ENCODE results near the gene DNAJC5.

DNAJC5 gene

DNA sequence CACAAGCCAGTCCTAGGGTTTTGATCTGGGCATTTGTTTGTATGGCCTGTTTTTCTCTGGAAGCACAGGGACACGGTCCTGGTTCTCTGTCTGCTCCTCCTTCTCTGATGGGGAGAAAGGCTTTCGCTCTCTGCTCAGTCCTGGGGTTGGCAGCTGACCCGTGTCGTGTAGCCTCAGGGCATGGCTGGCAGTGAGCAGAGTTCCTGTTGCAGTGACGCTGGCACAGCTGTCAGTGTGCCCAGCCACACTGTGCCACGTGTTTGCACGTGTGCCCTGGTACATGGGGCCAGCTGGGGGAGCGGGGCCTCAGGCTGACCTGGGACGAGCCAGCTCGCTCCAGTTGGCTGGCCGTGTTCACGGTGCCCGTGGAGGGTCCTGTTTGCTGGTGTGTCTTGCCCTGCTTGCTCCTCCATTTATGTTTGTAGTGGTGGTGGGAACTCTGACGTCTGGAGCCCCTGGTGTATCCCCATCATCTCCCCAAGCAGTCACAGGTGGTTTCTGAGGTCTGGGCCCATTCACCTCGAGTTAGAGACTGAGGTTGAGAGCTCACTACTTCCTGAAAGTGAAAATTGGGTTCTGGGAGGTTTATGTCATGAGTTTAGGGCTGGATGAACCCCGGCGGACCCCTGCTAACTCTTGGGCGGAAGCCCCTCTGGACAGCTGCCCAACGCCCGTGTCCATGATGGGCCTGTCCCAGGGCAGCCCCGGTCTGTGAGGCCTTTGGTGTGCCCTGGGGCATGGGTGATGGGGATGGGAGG is 10.2 kb upstream of the DNAJC5 start:
- no peak for DNase-seq (ENCODE audit: low read depth, low spot score)

DNA sequence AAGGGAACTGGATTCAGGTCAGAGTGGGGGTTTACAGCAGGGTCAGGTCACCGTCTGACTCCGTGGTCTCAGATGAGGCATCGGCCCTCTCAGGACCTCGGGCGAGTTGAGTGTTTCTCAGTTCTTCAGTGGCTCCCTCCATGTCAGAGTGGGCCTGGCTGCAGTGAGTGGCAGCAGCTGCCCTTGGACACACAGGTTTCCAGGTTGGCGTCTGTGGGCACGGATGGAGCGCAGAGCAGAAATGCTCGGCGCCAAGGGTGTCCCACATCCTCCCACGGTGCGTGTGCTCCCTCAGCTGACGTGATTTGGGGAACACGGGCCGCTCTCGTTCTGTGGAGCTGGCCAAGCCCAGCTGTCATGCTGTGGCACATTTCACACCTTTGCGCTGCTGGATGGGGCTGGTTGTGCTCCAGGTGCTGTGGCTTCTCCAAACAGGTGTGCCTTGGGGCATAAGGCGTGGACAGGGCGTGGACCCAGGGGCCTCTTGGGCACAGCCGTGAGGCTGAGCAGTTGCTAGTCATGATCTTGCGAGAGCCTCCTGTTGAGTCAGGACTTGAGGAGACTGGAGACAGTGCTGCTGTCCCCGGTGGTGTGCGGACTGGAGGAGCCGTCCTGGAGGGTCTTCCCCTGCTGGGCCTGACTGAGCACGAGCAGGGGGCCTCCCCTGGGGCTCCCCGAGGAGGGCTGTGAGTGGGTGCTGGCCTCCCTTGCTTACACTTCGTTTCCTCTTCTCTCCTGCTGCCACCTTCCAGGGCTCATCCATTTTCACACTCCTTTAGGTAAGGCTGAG is 9.5 kb upstream of the DNAJC5 start:
- DNase-seq (ENCODE audit: low read depth, low spot score), result no peak

DNA sequence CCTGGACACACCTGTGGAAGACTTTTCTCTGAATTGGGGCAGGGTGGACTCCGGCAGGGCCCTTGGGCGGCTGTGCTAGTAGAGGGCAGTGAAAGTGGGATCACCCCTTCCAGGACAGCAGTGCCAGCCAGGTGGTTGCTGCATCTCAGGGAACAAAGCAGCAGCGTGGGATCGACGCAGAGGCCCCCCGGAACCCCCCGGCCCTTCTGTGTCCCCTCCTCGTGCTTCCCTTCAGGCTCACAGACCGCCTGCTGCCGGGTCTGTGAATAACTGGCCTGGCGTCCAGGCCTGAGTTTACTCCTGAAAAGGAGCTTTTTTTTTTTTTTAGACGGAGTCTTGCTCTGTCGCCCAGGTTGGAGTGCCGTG is 8.9 kb upstream of the DNAJC5 start:
- DNase-seq (ENCODE audit: low read depth, low spot score), result no peak

- no peak for DNase-seq (ENCODE audit: low read depth, low spot score)
Observed at GRCh38 chr20:63886921-63887320, 8.0 kb upstream of the DNAJC5 start.

- no peak for DNase-seq (ENCODE audit: low read depth, low spot score)
Observed at GRCh38 chr20:63889241-63890200, 5.4 kb upstream of the DNAJC5 start.

DNA sequence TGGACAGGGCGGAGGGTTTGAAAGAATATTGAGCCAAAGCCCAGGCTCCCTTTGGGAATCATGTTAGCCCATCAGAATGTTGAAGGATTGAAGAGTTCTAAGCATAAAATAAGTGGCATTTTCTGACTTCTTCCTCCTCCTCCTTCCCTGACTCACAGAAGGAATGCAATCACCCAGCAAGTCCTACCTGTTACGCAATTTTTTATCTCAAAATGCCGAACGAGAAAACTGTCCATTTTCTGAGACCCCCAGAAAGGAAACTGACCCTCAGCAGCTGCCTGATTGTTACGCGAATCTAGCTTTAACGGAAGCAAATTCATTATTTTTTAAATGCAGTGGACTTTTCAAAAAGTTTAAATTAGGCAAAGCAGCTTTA is 4.7 kb upstream of the DNAJC5 start:
- DNase-seq (ENCODE audit: low read depth, low spot score), result no peak

DNA sequence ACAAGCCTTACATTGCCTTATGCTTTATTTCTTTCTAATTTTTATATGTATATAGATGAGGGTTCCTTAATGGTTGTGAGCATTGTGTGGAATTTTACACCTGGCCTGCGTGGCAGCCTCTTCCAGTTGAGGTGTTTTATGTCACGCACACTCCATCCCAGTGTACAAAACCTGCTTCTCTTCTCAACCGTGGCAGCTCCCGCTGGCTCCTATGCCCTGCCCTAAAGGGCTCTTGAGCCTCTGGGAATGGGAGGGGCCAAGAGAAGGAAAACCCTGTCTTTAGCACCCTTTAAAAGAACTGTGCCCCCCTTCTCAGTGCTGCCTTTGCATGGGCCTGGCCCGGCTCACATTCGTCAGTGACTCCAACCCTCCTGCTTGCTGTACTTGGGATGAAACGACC is 4.3 kb upstream of the DNAJC5 start:
- no peak for DNase-seq (ENCODE audit: low read depth, low spot score)

GRCh38 chr20:63891061-63892002 is 3.6 kb upstream of the DNAJC5 start:
- DNase-seq (ENCODE audit: low read depth, low spot score), result no peak

- no peak for DNase-seq (ENCODE audit: low read depth, low spot score)
Observed at GRCh38 chr20:63892402-63892801, 2.5 kb upstream of the DNAJC5 start.

- DNase-seq (ENCODE audit: low read depth, low spot score), result no peak
Observed at GRCh38 chr20:63893999-63894357, 948 bp upstream of the DNAJC5 start.

GRCh38 chr20:63895202-63895951 is 451 bp downstream of the DNAJC5 start:
- peak; percentile 8 for DNase-seq (ENCODE audit: low read depth, low spot score)

DNA sequence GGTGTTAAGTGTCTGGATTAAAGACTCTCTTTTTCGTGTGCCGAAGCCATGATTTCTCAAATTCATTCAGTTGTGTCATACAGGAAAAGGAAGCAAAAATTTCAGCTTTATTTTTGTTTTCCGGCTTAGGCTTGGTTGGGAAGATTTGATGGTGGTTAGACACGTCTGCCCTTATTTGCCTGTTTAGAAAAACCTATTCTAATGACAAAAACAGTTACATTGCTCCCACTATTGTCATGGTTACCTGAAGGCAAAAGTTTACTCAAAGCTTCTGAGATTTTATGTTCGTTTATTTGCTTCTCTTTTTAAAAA is 982 bp downstream of the DNAJC5 start:
- peak; percentile 23 for DNase-seq (ENCODE audit: low read depth, low spot score)

- peak; percentile 40 for DNase-seq (ENCODE audit: low read depth, low spot score)
Observed at GRCh38 chr20:63896264-63897105, 1.6 kb downstream of the DNAJC5 start.

DNA sequence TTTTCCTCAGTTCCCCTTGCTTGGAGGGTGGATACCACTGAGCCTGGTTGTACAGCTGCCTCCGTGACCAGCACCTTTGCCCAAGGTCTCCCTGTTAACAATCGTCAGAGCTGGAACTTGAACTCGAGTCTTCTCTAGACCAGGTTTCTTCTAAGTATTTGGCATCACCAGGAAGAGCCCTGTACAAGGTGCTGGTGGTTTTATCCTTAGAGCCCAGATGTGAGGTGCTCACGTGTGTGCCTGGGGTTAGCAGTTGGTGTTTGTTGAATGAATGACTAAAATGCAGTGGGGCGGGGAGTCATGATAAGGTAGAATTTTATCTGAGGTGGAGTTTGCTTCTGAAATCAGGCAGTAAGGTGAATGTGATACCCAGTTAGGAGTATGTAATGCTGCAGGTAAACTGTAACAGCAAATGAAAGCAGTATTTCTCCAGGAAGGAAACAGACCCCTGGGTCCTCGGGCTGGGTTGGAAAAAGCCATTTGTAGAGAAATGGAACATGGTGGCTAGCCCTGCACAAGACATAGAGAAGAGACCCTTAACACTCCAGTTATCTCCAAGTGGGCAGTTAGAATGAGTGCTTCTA is 3.1 kb downstream of the DNAJC5 start:
- DNase-seq (ENCODE audit: low read depth, low spot score), result no peak

DNA sequence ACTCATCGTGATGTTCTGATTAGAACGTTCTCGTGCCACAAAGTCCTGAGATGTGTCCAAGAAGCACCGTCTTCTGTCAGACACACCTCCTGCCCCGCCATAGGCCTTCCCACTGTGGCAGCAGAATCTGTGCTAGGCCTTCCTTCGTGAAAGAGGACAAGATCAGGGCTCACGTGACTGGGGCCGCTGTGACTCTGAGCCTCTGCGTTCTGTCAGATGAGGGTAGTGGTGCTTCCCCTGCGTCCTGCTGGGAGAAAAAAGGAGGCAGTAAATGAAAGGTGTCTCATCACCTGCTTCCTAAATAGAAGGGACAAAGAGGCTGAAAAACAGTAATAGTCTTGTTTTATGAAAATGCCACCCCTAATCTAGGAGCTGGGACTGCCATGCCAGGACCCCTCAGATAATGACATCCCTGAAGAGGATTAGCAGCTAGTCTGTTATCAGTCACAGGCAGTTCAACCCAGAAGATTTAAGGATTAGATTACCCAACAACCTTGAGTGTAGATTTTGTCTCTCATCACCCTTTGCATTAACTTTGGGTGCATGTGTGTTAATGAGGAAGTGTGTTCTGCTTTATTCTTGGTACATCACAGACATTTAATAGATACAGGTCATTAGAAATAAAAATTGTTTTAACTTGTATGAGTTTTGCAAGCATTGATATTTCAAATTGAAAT is 4.1 kb downstream of the DNAJC5 start:
- no peak for DNase-seq (ENCODE audit: low read depth, low spot score)

DNA sequence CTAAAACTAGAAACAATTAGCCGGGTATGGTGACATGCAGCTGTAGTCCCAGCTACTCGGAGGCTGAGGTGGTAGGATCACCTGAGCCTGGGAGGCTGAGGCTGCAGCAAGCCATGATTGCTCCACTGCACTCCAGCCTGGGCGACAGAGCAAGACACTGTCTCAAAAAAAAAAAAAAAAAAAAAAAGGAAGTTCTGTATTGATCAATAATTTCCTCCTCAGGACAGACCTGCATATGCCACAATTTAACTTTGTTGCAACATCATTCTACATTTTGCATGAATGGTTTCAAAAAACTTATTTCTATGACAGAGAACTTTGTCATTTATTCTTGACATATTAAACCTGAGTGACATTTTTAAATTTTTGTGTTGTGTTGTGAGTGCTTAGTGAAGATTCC is 5.5 kb downstream of the DNAJC5 start:
- DNase-seq (ENCODE audit: low read depth, low spot score), result no peak

- DNase-seq (ENCODE audit: low read depth, low spot score), result peak; percentile 19
Observed at GRCh38 chr20:63903796-63904561, 9.1 kb downstream of the DNAJC5 start.

All from astrocyte of the hippocampus (primary cell).